NCI-H2107 treated with DMSO at 0.1 percent for 48 hours (cell line): ENCODE data around the gene KRT10.
"Not testable (repeated sequence)": the region's sequence is repeated elsewhere in the genome, so short reads cannot be mapped to it uniquely, and the experiment has no call there.

Source experiments
- DNase-seq: peaks from one replicate; lab custom pipeline; 2025; ENCODE audit not compliant: unreplicated experiment; lab: John Stamatoyannopoulos, UW

Gene KRT10

DNA sequence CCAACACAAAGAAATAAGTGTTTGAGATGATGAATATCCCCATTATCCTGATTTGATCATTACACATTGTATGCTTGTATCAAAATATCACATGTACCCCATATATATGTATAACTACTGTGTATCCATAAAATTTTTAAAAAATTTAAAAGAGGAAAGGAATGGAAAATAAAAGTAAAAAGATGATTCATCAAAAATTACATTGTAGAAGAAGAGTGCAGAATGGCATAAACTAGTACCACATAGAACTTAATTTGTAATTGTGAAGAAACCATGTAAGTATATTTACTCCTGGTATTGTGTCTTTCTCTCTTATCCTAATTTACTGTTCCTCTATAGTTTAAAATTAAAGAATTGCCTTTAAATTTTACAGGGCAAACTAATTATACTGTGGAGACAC is 11.5 kb upstream of the KRT10 start:
- no peak for DNase-seq

DNA sequence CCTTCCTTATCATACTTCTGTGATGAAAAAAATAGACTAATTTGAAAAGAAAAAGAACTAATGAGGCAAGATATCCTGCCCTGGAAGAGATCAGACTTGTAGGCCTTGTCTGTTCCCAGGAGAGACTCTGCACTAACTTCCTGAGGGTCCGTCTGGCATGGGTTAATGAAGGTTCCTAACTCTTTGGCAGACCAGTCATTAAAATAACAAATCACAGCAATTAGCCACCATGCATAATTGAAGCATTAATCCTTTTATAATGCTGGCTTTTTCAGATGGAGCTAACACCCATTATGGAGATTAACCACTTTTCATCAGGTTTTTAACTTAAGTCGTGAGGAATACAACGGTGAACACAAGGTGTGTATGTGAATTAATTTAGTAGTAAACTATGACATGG is 10.4 kb upstream of the KRT10 start:
- no peak for DNase-seq

DNA sequence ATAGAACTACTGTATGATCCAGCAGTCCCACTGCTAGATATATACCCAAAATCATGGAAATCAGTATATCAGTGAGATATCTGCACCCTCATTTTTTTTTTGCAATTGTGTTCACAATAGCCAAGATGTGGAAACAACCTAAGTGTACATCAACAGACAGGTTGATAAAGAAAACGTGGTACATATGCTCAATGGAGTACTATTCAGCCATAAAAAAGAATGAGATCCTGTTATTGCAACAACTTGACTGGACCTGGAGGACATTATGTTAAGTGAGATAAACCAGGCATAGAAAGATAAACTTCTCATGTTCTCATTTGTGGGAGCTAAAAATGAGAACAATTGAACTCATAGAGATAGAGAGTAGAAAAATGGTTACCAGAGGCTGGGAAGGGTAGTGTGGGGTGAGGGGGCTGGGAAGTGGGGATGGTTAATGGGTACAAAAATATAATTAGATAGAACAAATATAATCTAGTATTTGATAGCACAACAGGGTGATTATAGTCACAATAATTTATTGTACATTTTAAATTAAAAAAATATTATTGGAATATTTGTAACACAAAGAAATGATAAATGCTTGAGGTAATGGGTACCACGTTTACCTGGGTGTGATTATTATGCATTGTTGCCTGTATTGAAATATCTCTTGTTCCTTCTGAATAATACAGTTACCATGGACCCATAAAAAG is 7.8 kb upstream of the KRT10 start:
- DNase-seq: no peak

DNA sequence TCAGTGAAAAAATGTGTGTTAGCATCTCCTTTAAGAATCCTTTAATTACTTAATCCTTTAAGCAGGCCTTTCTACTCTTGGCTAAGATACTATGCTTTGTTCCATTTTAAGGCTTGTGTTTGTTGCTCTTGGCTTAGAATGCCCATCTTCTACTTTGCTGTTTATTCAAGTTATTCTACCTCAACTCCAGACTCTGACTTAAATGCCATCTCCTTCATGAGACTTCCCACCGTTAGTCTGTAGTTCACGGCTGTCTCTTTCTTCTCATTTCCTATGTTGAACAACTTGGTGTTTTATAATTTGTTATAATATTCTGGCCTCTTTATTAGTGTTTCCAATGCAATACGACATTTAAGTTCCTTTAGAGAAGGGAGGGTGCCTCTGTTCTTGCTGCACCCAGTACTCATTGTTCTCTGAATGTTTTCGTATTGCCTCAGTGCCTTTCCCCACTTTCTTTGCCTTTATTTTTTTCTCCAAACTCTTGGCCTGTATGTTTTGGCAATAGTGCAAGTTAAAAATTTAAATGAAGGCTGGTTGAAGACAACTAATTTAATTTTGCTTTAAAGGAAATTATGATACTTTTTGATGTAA is 6.1 kb upstream of the KRT10 start:
- no peak for DNase-seq

DNA sequence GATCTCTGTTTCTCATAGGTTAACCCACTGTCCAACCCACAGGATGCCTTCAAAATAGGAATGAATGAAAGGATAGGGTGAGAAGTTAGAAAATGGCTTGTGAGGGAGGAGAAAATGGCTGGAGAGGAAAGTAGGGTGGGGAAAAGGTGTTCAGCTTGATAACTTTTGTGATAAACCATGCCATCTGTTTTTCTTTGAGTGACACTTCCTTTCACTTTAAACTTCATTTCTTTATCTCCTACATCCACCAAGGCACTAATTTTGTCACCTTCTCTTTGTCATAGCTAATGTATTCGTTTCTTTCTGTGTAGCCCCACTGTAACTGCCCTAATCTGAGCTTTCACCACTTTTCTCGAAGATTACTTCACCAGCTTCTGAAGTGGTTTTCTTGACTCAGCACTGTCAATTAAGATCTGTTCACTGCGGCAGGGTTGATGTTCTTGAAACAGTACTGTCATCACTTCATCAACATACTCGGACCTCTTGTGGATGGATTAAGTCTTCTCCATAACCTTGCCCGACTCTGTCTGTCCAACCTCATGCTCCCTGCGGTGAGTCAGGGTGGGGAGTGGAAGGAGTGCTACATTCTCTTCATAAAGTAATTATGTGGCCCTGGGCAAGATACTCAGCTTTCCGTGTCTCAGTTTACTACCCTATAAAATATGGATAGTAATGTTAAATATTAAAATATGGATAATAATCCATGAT is 5.5 kb upstream of the KRT10 start:
- no peak for DNase-seq

DNA sequence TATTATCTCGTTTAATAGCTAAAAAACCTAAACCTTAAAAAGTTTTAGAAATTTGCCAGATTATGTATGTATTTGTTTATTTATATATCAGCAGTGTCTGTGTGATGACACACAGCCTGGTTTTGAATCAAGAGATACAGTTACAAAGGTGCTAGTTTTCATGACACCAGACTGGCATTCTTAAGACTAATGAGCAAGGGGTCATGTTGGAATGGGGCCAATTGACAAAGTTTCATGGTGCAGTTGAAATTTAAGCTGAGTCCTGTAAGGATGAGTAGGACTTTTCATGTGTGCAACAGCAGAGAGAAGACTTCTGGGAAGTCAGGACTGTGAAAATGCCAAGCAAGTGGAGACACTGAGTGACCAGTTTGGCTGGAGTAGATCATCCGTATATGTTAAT is 3.2 kb upstream of the KRT10 start:
- DNase-seq: no peak

DNA sequence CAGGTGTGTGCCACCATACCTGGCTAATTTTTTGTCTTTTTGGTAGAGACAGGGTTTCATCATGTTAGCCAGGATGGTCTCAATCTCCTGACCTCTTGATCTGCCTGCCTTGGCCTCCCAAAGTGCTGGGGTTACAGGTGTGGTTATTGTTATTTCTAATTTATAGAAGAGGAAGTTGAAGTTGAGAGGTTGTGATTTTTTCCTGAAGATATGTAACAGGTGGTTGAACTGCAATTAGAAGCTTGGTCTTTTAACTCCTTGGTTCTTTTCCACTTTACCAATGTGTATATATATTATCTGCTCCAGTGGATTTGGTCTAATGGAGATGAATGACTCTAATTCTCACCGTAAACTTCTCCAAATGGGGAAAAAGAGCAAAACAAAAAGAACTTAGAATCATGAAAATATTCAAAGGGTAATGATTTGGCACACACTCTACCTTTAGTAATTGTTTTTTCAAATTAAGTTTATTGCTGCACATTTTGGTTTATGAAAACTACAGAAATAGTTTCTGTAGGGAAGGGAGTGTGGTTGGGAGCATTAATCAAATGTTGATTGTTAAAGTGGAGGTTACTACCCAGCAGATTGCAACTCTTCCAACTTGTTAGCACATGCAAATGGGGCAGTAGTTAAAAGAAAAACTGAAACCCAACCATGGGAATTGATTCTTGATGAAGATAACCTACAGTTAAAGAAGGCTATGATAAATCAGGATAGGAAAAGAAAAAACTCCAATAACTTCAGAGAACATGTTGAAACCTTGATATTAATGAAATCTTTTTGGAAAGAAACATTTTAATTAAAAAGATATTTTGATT is 1.8 kb upstream of the KRT10 start:
- DNase-seq: no peak

DNA sequence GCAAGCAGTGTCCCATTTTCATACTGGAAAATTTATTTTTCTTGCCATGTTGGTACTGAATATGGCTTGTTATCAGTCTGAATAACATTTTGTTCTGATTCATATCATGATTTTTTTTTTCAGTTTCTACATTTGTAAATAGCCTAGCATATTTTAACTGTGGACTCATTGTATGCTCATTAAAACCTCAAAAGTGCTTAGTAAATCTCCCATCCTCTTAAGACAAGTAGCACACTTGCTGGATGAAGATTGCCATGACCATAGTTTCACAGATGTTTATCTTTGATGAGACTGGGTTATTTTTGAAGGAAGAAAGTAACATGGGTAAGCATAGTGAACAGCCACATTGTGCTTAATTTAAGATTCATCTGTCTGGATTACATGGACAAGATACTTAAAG is 878 bp downstream of the KRT10 start:
- DNase-seq: no peak

DNA sequence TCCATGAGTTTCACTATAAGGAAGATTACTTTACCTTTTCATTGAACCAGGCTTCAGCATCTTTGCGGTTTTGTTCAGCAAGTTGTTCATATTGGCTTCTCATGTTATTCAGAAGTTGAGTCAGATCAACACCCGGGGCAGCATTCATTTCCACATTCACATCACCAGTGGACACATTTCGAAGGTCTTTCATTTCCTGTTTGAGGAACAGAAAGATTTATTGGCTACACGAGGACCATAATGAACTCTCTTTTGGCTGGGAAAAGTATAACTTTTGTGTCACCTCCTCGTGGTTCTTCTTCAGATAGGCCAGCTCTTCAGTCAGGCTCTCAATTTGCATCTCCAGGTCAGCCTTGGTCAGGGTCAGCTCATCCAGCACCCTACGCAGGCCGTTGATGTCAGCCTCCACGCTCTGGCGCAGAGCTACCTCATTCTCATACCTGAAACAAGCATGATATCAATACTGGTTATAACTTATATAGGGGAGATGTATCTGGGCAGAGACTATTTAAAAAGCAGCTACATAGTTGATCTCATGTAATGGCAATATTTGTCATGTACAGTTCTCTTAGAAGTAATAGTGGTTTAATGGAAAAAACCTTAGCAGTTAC is 2.1 kb downstream of the KRT10 start:
- no peak for DNase-seq

DNA sequence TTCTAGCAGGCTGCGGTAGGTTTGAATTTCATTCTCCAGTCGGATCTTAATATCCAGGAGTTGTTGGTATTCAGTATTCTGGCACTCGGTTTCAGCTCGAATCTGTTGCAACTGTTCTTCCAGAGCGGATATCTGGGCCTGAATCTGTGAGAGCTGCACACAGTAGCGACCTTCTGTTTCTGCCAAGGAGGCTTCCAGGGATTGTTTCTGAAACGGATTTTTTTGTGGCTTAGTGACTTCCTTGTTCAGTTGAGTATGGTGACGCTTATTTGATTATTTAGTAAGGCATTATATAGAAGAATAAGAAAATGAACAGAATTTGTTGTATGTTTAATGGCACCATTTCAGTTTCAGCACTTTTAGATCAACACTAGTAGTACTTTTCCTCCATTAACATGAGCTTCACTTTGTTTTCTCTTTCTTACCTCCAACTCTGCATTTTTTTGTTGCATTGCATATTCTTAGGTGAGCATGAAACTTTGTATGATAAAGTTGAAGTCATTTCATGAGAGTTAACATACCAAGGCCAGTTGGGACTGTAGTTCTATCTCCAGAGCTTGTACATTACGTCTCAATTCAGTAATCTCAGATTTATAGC is 2.8 kb downstream of the KRT10 start:
- no peak for DNase-seq

DNA sequence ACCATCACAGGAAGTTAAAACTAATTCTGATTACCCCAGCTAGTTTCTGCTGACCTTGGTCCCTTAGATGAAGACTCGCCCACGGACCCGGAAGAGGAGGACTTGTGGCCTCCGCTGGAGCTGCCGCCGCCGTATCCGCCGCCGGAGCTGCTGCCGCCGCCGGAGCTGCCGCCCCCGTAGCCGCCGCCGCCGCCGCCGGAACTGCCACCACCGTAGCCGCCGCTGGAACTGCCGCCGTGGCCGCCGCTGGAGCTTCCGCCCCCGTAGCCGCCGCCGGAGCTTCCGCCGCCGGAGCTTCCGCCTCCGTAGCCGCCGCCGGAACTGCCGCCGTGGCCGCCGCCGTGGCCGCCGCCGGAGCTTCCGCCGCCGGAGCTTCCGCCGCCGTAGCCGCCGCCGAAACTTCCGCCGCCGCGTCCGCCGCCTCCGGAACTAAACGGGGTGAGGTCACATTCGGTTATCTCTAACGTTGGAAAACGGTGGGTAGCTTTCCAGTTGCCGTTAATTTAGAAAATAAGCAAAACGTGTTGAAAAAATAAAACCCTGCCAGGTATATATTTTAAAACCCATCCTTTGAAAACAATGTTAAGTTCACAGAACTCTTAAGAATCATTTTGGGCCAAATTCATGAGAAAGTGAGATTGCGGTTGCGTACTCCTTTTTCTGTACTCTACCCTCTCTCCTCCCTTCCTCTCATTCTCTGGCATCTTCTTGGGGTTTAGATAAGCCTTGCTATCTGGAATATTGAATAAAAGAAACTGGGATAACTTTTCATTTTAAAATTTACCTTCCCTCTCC is 3.5 kb downstream of the KRT10 start:
- DNase-seq: peak; percentile 48

DNA sequence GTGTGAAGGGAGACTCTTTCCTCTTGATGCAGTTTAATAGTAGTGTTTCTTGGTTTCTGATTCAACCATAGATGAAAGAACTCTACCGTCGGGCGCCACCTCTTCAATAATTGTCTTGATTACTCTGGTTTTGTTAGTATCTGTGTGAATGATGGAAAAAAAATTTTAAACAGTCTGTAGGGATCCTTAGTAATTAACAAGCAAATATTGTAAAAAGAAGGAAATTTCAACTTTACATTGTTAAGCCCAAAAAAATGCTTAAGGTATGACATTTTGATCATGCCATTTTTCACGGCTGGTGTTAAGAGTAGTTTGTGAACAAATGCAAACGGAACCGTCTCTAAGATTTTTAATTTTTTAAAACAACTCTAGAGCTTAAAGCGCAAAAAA is 4.1 kb downstream of the KRT10 start:
- no peak for DNase-seq

DNA sequence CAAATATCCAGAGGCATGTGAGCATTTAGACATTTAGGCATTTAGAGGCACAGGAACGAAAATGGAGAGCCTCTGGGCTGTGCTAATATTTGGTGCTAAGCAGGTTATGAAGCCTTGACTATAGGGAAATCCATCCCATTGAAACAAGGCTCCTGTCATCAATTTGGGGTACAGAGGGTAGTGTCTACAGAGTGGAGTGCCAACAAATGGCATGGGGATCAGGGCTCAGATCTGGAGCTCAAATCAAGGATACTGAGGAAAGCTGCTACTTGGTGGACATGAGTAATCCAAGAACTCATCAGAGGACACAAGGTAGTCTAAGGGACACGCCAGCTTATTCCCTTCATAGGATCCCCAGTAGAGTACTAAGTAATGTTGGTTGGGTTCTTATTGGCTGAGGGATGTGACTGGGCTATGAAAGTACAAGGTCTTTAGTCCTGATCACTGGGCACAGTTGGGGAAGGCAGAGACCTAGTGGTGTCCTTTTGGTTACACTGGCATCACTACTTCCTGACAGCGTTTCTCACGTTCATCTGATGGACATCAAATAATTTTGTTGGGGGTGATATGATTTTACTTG is 5.2 kb downstream of the KRT10 start:
- no peak for DNase-seq

DNA sequence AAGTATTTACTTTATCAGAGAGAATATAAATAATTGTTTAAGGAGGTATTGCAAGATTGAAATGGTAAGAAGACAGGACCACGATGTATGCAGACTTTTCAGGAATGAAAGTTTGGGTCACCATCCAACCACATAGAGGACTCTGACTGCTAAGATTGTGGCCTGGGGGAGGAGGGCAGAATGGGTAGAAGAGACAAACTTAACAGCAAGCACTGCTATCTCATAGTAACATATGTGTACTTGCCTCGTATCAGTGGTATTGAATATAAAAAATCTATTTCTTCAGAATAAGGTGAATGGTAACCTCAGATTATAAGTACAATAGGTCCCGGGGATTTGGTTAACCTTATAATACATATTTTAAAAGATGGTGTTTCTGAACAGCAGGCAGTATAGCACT is 5.8 kb downstream of the KRT10 start:
- no peak for DNase-seq

DNA sequence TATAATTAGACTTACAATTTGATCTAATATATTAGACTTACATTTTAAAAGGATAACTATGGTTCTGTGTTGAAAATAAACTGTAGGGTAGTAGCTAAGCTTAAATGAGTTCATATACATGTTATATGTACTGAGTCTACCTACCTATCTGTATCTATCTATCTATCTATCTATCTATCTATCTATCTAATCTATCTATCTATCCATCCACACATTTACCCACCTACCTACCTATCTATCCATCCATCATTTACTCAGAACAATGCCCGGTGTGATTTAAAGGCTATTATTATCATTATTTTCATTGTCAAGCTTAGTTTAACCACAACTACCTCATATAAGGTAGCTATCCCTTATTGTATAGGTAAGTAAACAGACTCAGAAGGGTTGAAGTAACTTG is 7.0 kb downstream of the KRT10 start:
- DNase-seq: no peak

DNA sequence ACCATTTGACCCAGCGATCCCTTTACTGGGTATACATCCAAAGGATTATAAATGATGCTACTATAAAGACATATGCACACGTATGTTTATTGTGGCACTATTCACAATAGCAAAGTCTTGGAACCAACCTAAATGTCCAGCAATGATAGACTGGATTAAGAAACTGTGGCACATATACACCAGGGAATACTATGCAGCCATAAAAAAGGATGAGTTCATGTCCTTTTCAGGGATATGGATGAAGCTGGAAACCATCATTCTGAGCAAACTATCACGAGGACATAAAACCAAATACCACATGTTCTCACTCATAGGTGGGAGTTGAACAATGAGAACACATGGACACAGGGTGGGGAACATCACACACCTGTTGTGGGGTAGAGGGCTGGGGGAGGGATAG is 7.8 kb downstream of the KRT10 start:
- DNase-seq: not testable (repeated sequence)

DNA sequence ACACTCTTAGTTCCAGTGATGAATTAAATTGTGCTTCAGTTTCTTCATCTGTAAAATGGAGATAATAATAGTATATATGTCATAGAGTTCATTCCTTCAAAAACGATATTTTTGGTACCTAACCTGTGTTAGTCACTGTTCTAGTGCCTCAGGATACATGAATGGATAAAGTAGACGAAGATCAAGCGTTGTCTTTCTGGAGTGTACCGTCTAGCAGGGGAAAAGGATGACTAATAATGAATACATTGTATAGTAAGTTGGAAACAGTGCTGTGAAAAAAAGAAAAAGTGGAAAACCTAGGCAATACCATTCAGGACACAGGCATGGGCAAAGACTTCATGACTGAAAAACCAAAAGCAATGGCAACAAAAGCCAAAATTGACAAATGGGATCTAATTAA is 8.6 kb downstream of the KRT10 start:
- DNase-seq: no peak

DNA sequence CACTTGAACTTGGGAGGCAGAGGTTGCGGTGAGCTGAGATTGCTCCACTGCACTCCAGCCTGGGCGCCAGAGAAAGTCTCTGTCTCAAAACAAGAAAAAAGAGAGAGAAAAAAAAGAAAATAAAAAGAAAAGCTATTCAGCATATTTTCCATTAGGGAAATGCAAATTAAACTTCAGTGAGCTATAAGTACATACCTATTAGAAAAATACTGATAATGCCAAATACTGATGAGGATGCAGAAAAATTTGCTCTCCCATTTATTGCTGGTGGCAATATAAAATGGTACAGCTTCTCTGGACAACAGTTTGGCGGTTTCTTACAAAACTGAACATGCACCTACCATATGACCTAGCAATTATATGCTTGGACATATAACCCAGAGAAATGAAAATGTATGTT is 9.8 kb downstream of the KRT10 start:
- DNase-seq: no peak

DNA sequence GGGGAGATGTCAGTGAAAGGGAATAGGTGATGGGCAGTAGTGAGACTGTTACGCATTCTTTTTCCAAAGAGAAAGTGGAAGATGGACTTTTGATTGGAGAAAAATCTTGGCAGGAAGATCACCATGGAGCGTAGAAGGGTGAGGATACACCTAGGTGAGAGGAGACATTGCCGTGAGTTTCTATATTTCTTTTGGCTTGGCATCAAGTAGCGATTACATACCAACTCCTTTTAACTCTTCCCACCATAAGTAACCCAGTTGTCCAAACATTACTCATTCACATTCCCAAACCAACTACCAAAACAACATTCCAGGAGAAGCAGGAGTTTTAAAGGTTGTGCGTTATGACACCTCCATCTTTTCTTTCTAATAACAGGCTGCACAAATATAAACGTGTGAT is 11.9 kb downstream of the KRT10 start:
- DNase-seq: peak; percentile 2
